Esophagus muscularis mucosa (tissue), 3 donors: Measurements from ENCODE around the gene ABHD5.

ENCODE experiments used
- CTCF ChIP-seq, 3 experiments: fragments of 200-600 bp in 2 of 3; fragments of 450-650 bp in 1 of 3; sonication (generic) in 2 of 3; IDR thresholded peaks; one replicate each; pipeline ENCODE4 v1.5.1; 2017 to 2019; ENCODE audit warnings: antibody characterized with exemption in 3 of 3, mild to moderate bottlenecking in 2 of 3, moderate library complexity in 1 of 3
- POLR2AphosphoS5 ChIP-seq, 2 donors: sonication (generic); formaldehyde crosslinking; IDR thresholded peaks; one replicate each; pipeline ENCODE4 v1.6.1; 2017; ENCODE audit warnings: antibody characterized with exemption in 2 of 2

- TF ChIP-seq CTCF (IDR thresholded peaks at IDR 0.05) (no peak), POLR2AphosphoS5 (IDR thresholded peaks at IDR 0.05) (no peak)
Observed at GRCh38 chr3:43736558-43737440, 46.1 kb downstream of the ABHD5 start.
